GM21528 (cell line): ENCODE data around the gene ATAD5.
A peak's percentile ranks its signal among the peaks of the same experiment; 100 is the strongest.
"Not testable (repeated sequence)": the region's sequence is repeated elsewhere in the genome, so short reads cannot be mapped to it uniquely, and the experiment has no call there.

ENCODE experiments used
- ATAC-seq: cut with Tn5 transposase; IDR thresholded peaks from one replicate; pipeline ENCODE4 v1.9.1; 2021; ENCODE audit warnings: mild to moderate bottlenecking, moderate library complexity; ENCODE audit not compliant: unreplicated experiment, low FRiP score

The ATAD5 gene

DNA sequence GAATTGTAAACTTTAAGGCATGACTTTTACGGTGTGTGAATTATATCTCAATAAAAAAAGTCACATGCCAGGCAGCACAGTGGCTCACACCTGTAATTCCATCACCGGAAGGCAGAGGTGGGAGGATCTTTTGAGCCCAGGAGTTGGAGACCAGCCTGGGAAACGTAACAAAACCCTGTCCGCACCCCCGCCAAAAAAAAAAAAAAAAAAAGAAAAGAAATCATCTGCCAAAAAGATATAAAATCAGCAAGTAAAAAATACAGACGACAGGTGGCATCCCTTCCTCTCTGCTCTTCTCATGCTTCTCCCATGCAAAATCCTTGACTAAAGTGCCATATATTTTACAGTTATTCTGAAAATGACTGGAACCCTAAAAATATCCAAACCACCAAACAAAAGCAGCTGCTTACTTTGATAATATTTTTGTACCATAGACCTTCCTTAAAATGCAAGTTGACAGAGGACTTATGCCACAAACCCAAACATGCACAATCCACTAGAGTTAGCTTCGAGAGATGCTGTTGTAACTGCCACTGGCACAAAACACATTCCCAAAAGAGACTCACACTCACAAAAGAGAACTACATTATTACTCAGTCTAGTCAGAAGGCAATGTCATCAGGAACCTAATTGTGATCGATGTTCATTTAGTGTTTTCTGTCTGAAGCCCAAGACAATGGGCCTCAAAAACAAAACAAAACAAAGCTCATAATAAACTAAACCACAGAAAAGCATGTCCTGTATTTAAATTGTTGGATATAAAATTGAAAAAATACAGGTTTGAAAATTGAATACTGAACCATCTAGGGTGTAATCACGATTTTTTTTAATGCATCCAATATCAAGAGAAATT is 9.7 kb upstream of the ATAD5 start:
- no peak for ATAC-seq

DNA sequence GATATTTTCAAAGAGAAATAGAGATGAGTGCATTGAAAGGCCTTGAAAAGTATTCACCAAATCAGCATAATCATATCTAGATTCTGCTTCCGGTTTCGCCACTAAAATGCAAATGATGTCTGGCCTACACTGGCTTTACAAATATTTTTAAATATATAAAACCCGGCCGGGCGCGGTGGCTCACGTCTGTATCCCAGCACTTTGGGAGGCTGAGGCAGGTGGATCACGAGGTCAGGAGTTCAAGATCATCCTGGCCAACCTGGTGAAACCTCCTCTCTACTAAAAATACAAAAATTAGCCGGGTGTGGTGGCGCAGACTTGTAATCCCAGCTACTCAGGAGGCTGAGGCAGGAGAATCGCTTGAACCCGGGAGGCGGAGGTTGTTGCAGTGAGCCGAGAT is 8.8 kb upstream of the ATAD5 start:
- ATAC-seq, result not testable (repeated sequence)

DNA sequence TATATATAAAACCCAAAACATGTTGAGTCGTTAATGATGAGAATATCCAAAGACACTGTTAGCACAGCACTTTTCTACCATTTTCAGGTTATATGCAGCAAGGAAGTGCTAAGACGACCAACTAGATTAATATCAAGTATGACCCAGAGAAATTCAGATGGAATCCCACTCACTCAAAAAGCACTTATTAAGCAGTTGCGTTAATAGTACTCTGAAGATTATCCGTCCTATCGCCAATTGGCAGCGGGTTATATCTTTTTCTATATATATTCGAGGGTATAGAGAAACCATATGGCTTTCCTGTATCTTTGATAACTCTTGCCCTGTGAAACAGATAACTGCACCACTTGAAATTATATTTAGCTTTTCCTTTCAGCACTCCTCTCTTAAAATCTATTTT is 8.3 kb upstream of the ATAD5 start:
- no peak for ATAC-seq

GRCh38 chr17:30824002-30824355 is 7.8 kb upstream of the ATAD5 start:
- no peak for ATAC-seq

GRCh38 chr17:30824356-30825145 is 7.2 kb upstream of the ATAD5 start, which contains the start of gene CRLF3:
Gene CRLF3, minus strand, starts transcription at chr17:30824692. Its CDS starts 41 bp downstream, at chr17:30824651.
- peak; percentile 81 for ATAC-seq

GRCh38 chr17:30827082-30827481 is 4.7 kb upstream of the ATAD5 start:
- ATAC-seq, result no peak

GRCh38 chr17:30829022-30829421 is 2.7 kb upstream of the ATAD5 start:
- ATAC-seq, result no peak

- ATAC-seq, result no peak
Observed at GRCh38 chr17:30831257-30831656, 509 bp upstream of the ATAD5 start.

DNA sequence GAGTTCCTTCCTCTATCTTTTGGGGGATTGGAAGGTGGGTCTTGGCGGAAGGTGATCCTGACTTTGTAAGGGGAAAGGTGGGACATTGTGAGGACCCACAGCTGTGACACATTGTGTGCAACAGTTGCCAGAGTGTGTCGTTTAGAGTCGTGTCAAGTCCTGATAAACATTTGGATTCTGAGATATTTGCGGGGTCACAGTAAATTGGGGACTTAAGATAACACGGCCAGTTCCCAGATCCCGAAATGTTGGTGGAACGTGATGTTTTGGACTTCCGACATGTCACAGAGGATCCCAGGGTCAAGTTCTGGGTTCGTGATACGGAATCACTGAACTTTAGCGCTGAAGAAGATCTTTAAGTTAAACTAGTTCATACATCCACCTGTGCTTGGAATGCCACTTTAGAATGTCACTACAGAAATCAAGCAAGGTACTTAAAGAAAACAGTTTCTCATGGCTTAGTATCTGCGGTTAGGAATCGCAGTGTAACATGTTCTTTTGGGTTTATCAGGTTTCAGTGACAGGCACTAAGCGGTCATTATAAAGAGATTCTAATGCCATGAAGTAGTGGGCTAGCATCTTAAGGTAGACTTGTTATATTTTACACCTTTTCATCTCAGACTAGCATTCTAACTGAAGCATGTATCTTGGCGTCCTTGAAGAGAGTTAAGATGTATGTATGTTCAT is 815 bp downstream of the ATAD5 start:
- no peak for ATAC-seq

GRCh38 chr17:30838202-30838807 is 6.5 kb downstream of the ATAD5 start:
- no peak for ATAC-seq

GRCh38 chr17:30840771-30841170 is 9.0 kb downstream of the ATAD5 start:
- no peak for ATAC-seq

DNA sequence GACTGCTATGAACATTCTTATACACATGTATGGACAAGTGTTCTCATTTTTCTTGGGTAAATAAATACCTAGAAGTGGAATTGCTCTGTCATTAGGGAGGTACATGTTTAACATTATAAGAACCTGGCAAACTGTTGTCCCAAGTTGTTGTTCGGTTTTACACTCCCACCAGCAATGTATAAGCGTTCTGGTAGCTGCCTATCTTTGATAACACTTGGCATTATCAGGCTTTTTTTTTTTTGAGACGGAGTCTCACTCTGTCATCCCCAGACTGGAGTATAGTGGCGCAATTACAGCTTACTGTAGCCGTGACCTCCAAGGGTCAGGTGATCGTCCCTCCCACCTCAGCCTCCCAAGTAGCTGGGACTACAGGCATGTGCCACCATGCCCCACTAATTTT is 16.3 kb downstream of the ATAD5 start:
- no peak for ATAC-seq

DNA sequence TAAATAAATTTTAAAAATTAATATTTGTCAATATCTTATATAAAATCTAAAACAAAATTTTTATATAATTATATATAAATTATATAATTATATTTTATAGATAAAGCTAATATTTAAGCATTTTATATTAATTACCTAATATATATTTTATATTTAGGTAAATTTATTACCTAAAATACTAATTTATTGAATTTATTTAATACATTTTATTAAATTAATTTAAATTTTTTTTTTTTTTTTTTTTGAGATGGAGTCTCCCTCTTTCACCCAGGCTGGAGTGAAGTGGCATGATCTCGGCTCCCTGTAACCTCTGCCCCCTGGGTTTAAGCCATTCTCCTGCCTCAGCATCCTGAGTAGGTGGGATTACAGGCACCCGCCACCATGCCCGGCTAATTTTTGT is 22.4 kb downstream of the ATAD5 start:
- no peak for ATAC-seq

DNA sequence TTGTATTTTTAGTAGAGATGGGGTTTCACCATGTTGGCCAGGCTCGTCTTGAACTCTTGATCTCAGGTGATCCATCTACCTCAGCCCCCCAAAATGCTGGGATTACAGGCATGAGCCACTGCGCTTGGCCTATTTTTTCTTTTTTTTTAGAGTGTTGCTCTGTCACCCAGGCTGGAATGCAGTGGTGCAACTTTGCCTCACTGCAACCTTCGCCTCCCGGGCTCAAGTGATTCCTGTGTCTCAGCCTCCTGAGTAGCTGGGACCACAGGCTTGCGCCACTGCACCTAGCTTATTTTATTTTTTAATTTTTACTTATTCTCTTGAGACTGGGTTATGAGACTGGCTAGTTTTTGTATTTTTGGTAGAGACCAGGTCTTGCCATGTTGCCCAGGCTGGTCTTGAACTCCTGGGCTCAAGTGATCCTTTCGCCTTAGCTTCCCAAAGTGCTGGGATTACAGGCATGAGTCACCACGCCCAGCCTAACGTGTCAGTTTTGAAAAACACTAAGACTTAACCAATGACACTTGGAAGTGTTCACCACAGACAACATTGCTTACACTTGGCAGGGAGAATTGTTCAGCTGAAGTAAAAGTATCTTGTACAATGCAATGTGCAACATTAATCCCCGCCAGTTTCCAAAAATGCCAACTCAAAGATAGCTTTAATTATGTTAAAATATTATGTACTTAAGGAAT is 26.9 kb downstream of the ATAD5 start:
- no peak for ATAC-seq

DNA sequence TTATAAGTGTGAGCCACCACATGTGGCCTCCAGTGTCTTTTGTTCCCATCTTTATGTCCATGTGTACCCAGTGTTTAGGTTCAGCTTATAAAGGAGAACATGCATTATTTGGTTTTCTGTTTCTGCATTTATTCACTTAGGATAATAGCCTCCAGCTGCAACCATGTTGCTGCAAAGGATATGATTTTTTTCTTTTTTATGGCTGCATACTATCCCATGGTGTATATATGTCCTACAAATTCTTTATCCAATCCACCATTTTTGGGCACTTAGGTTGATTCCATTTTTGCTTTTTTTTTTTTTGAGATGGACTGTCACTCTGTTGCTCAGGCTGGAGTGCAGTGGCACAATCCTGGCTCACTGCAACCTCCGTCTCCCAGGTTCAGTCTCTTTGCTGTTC is 32.9 kb downstream of the ATAD5 start:
- ATAC-seq, result no peak

DNA sequence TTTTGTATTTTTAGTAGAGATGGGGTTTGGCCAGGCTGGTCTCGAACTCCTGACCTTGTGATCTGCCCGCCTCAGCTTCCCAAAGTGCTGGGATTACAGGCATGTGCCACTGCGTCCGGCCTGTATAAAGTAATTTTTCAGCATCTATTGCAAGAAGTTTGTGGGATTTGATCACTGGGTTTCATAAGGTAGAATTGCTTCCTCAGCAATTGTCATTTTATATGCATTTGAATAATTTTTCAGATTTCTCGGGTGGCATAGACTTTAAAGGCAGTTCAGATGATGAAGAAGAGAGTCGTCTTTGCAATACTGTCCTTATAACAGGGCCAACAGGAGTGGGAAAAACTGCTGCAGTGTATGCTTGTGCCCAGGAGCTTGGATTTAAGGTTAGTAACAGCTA is 37.2 kb downstream of the ATAD5 start:
- ATAC-seq, result no peak

DNA sequence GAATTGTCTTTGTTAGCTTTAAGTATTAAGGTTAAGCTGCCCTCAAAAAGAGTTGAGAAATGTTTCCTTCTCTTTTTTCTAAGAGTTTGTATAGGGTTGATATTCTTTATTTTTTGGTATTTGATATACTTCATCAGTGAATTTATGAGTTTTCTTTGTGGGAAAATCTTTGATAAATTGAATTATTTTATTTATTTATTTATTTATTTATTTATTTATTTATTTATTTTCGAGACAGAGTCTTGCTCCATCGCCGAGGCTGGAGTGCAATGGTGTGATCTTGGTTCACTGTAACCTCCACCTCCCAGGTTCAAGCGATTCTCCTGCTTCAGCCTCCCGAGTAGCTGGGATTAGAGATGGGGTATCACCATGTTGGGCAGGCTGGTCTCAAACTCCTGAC is 54.4 kb downstream of the ATAD5 start:
- ATAC-seq, result no peak

DNA sequence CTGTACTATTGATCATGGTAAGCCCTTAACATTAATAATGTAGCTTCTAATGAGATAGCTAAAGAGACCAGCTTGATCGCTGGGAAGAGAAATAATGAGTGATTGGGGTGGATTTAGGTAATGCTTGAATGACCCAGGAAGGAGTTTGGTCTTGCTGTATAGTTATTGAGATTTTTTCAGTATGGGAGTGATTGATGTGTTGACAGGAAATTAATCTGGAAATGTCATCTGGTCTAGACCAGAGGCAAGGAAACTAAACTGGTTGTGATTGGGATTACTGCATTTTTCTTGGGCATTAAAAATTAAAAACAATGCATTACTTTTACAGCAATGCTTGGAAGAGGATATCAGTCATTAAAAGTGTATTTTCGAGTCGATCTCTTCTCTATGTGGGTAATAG is 62.5 kb downstream of the ATAD5 start:
- ATAC-seq, result no peak

DNA sequence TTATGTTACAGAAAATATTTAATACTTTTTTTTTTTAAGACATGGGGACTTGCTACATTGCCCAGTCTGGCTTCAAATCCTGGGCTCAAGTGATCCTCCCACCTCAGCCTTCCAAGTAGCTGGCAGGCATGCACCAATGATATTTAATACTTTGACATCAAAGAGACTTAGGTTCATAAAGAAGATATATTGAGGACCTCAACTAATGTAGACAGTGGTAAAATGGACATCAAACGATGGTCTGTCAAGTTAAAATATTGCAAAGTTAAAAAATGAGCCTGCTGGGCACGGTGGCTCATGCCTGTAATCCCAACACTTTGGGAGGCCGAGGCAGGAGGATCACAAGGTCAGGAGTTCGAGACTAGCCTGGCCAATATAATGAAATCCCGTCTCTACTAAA is 65.5 kb downstream of the ATAD5 start:
- no peak for ATAC-seq

- ATAC-seq, result peak; percentile 35
Observed at GRCh38 chr17:30905742-30906100, 74.0 kb downstream of the ATAD5 start.
